GM20000 (cell line): ENCODE data around the gene SPDYC.

Experiments used
- DNase-seq: peaks from one replicate; pipeline ENCODE4 v3.0.0; 2012; ENCODE audit warnings: low spot score
- TF ChIP-seq, protein P1 (sequence below): IDR thresholded peaks from 2 replicates; pipeline ENCODE4 v1.5.1; 2012; ENCODE audit warnings: mild to moderate bottlenecking, control low read depth; ENCODE audit errors: extremely low read depth, missing control alignments

SPDYC gene

DNA sequence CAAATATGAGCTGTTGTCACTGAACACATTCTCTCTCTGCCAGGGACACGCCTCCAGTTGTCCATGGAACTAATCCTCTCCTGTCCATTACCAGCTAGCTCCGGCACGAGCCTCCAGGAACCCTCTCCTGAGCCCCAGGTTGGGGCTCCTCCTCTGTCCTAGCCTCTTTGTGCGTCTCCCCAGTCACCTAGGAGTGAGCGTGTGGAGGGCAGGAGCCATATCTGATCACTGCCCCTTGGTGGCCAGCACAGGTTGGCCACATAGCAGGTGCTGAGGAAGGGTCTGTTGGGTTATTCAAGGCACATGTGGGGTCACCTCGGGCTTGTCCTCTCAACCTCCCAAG is 38.2 kb upstream of the SPDYC start:
- TF ChIP-seq, protein P1, sequence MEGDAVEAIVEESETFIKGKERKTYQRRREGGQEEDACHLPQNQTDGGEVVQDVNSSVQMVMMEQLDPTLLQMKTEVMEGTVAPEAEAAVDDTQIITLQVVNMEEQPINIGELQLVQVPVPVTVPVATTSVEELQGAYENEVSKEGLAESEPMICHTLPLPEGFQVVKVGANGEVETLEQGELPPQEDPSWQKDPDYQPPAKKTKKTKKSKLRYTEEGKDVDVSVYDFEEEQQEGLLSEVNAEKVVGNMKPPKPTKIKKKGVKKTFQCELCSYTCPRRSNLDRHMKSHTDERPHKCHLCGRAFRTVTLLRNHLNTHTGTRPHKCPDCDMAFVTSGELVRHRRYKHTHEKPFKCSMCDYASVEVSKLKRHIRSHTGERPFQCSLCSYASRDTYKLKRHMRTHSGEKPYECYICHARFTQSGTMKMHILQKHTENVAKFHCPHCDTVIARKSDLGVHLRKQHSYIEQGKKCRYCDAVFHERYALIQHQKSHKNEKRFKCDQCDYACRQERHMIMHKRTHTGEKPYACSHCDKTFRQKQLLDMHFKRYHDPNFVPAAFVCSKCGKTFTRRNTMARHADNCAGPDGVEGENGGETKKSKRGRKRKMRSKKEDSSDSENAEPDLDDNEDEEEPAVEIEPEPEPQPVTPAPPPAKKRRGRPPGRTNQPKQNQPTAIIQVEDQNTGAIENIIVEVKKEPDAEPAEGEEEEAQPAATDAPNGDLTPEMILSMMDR = no peak
- no peak for DNase-seq

DNA sequence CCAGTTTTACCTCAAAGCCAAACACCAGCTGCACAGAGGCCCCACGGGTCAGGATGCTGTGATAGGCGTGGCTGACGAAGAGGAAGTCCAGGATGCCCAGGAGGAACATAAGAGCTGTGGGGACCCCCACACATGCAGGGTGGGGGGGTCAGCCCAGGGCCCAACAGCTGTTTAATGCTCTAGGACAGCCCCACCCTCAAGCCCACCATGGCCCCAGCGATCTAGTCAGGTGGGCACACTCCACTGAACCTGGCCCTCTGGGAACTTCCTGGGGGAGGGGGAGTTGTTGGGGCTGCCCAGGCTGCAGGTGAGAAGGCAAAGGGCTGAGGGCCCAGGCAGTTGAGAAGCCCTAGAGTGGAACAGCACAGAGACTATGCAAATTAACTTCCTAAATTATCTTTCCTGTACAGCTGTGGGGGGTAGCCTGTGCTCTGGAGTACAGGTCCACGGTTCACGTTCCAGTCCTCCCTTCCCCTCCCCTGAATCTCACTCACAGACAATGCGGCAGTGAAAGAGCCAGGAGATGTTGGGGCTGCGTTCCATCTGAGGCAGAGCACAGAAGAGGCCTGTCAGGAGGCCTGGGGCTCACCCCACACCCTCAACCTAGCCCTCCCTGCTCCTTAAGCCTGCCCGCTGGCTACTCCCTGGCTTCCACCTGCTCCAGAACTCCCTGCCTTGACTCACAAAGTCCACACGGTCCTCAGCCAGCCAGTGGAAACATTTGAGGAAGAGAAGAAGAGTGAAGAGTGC is 37.6 kb upstream of the SPDYC start:
- DNase-seq = peak; percentile 68
- TF ChIP-seq, protein P1 = no peak

DNA sequence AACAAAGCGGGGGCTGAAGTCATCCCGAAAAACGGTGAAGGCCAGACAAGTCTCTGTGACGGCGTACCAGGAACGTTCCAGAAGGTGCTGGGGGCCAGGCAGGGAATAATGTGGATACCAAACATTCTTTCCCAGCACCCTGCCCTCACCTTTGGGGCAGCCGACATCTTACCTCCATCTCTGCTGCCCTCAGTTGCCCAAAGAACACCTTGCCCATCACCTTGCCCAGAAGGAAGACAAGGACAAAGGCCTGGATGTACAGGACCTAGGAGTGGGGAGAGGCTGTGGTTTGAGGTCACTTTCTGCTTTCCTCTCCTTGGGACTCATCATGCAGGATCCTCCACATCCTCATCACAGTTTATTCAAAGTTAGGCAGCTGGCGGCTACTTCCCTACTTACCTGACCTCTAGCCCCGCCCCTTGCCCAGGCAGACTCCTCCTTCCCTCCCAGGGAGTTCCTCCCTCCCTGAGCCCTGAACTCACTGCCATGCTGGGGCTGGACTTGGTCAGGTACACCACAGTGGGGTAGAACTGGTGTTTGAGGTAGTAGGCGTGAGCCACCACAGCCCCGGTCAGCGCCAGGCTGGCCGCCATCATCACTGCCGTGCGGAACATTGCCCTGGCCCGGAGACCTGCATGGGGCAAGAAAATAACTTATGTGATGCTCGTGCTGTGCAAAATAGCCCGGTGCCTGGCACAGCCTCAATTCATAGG is 36.9 kb upstream of the SPDYC start:
- TF ChIP-seq, protein P1 = no peak
- peak; percentile 73 for DNase-seq

- no peak for DNase-seq
- TF ChIP-seq, protein P1 = no peak
Measured at GRCh38 chr11:65133724-65134123, 36.3 kb upstream of the SPDYC start.

DNA sequence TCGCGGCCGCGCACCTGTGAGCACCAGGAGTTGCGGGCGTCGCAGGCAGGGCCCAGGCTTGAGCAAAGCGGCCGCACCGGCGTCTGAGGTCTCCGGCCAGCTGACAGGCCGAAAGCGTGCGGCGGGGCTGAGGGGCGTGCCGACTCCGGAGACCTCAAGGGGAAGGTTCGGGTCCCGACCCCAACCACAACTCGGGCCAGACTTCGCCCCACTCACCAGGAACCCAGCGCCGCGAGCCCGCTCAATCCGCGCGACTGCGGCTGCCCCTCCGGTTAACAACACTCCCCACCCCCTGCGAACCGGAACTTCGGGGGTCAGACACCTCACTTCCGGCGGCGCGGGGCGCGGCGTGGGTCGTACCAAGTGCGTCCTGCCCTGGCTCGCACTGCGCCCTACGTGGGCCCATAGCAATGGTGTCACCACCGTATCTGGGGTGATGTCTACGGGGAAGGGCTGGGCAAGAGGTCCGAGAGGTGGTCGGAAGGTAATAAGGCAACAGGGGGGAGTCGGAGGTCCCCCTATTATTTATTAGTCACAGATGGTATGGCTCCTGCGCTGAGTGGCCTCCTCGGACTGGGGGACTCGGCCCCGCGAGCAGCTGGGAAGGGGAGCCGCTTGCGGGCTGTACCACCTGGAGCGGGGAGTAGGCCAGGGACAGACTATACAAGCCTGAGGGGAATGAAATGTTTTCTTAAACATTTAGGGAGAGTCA is 35.6 kb upstream of the SPDYC start, which contains the start of gene SYVN1:
Gene SYVN1 (minus strand): TSS at position 280 of the 712 bp plus-strand sequence. CDS start 918 bp downstream, outside the sequence.
- peak; percentile 90 for DNase-seq
- TF ChIP-seq, protein P1 = no peak

DNA sequence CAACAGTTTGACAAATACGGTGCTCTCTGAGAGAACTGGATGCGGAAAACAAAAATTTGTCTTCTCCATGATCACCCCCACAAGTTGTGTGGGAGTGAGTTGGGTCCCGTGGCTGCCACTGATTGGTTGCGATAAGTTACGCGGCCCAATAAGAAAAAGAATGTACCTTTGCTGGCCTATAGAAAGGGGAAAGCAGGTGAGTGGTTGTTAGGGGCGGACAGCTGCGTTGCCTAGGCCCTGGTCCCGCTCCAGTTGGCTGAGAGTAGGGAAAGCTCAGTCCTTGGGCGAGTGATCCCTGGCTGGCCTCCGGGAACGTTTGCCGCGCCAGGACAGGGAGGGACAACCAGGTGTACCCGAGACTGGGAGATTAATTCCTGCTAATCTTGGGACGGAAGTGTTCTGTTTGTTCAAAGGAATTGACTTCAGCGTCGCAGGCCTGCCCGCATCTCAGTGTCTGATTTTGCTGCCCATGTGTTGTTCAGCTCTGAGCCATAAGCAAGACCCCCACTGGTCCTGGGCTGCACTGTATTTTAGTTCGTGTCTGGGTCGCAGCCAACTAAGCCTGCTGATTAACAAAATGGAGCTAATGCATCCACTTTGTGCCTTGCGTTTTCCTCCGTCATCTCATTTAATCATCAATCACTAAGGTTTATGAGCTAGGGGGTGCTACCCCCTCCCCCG is 34.9 kb upstream of the SPDYC start:
- TF ChIP-seq, protein P1 = no peak

GRCh38 chr11:65135633-65136145 is 34.3 kb upstream of the SPDYC start:
- DNase-seq = no peak
- TF ChIP-seq, protein P1 = no peak

More for the DNA sequence above, 34.9 kb upstream of the SPDYC start:
- peak; percentile 92 for DNase-seq
